Measurements from ENCODE around the gene SLC39A11.
A peak's percentile ranks its signal among the peaks of the same experiment; 100 is the strongest.
"Not testable (repeated sequence)": the region's sequence is repeated elsewhere in the genome, so short reads cannot be mapped to it uniquely, and the experiment has no call there.

The SLC39A11 gene

GRCh38 chr17:72822358-72823023 lies 270.0 kb downstream of the SLC39A11 start:
- no peak for DNase-seq

- DNase-seq = no peak
Observed at GRCh38 chr17:72816406-72816805, 276.1 kb downstream of the SLC39A11 start.

- peak; percentile 25 to 38 for DNase-seq
Observed at GRCh38 chr17:72813481-72813880, 279.0 kb downstream of the SLC39A11 start.

- DNase-seq = no peak
Observed at GRCh38 chr17:72812823-72813222, 279.7 kb downstream of the SLC39A11 start.

- DNase-seq = no peak
Observed at GRCh38 chr17:72811976-72812687, 280.4 kb downstream of the SLC39A11 start.

- no peak for DNase-seq
Observed at GRCh38 chr17:72810991-72811508, 281.4 kb downstream of the SLC39A11 start.

- no peak for DNase-seq
Observed at GRCh38 chr17:72806011-72806410, 286.5 kb downstream of the SLC39A11 start.

GRCh38 chr17:72804949-72805707 lies 287.4 kb downstream of the SLC39A11 start:
- DNase-seq = no peak

GRCh38 chr17:72802726-72803125 lies 289.8 kb downstream of the SLC39A11 start:
- no peak for DNase-seq

GRCh38 chr17:72797142-72797541 lies 295.3 kb downstream of the SLC39A11 start:
- DNase-seq = no peak

GRCh38 chr17:72795941-72796340 lies 296.5 kb downstream of the SLC39A11 start:
- DNase-seq = no peak

- DNase-seq = no peak
Observed at GRCh38 chr17:72794152-72794551, 298.3 kb downstream of the SLC39A11 start.

GRCh38 chr17:72792771-72793170 lies 299.7 kb downstream of the SLC39A11 start:
- DNase-seq = no peak

- DNase-seq = no peak
Observed at GRCh38 chr17:72790190-72790589, 302.3 kb downstream of the SLC39A11 start.

GRCh38 chr17:72789711-72790110 lies 302.8 kb downstream of the SLC39A11 start:
- DNase-seq = no peak

GRCh38 chr17:72788950-72789585 lies 303.4 kb downstream of the SLC39A11 start:
- no peak for DNase-seq

- no peak for DNase-seq
Observed at GRCh38 chr17:72786209-72786608, 306.3 kb downstream of the SLC39A11 start.

GRCh38 chr17:72782985-72783701 lies 309.3 kb downstream of the SLC39A11 start:
- no peak for DNase-seq

- DNase-seq = not testable (repeated sequence)
Observed at GRCh38 chr17:72782437-72782836, 310.1 kb downstream of the SLC39A11 start.

GRCh38 chr17:72778169-72779151 lies 314.0 kb downstream of the SLC39A11 start:
- peak in 1 of 2 experiments; percentile 8 for DNase-seq

GRCh38 chr17:72775919-72776318 lies 316.6 kb downstream of the SLC39A11 start:
- DNase-seq = peak; percentile 40 to 77
